GM18951 (cell line): ENCODE data around the gene FAM177B.

Experiments used
- POLR2A ChIP-seq: IDR thresholded peaks from 4 replicates; pipeline ENCODE4 v1.6.1; 2011; ENCODE audit warnings: mild to moderate bottlenecking; ENCODE audit not compliant: insufficient read length, insufficient read depth; ENCODE audit errors: extremely low read depth
- in situ Hi-C: fragments of 300-500 bp; cut with MboI; formaldehyde crosslinking; loops from one replicate; pipeline ENCODE4 v1.12.0; 2022; ENCODE audit warnings: low sequenced_read_pairs, mixed read lengths, inconsistent platforms; ENCODE audit not compliant: unreplicated experiment

Gene FAM177B

DNA sequence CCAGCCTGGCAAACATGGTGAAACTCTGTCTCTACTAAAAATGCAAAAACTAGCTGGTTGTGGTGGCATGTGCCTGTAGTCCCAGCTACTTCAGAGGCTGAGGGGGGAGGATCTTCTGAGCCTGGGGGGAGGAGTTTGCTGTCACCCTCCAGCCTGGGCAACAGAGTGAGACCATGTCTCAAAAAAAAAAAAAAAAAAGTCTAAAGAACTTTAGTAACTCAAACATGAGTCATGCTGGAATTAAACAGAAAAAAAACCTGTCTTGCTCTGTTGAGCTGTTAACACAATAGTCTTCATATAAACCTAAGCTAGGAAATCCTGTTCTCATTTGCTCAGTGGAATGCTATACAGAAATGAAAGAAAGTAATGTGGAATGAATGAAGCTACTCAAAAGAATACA, 61.1 kb downstream of the FAM177B start:
- no peak for TF ChIP-seq POLR2A
- in situ Hi-C loops: loop anchor here (25.0 kb wide), 1 partner anchor 289 kb away; no protein-coding TSS in a partner anchor

DNA sequence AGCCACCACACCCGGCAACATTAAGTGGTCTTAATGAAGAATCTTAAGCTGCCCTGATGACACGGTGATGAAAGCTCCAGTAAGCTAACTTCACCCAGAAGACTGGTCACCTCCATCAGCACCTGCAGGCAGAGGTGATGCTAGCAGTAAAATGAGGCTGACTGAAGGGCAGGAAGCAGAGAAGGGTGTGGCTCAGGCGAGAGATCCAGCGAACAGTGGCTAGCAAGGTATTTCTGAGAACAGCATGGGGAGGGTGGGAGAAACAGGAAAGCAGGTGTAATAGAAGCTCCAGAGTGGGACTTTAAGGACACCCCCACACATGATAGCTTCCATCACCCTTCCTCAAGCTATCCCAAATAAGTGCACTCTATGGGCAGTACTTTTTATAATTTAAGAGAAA, 62.0 kb downstream of the FAM177B start:
- in situ Hi-C loops: loop anchor here (25.0 kb wide), 1 partner anchor 288 kb away; no protein-coding TSS in a partner anchor
- TF ChIP-seq POLR2A: no peak
